Spleen (tissue), 11 donors: ENCODE data around the gene KANK2. TPM values are rescaled to one million over a fixed set of nuclear protein-coding genes. Genes with fewer than 3 reads are reported as not detected.

Experiments used
- DNase-seq: peaks from one replicate; pipeline ENCODE4 v3.0.0-alpha.2; 2020
- H3K27ac ChIP-seq, 8 donors: fragments of 200-600 bp; sonication (generic) in 7 of 8; 1 replicate in 4 of 8; 2 replicates in 4 of 8; pipeline versions ENCODE4 v1.5.0 to v1.8.0; 2016 to 2021; ENCODE audit warnings: inconsistent platforms in 4 of 8, mild to moderate bottlenecking in 4 of 8, moderate library complexity in 1 of 8
- H3K27me3 ChIP-seq, 7 donors: fragments of 200-600 bp; sonication (generic) in 6 of 7; replicated peaks in 1 of 7; 1 replicate in 4 of 7; 2 replicates in 3 of 7; pipeline versions ENCODE4 v1.5.0 to v1.8.0; 2016 to 2021; ENCODE audit warnings: inconsistent platforms in 3 of 7, mild to moderate bottlenecking in 1 of 7
- H3K36me3 ChIP-seq, 6 donors: fragments of 200-600 bp; sonication (generic) in 5 of 6; 1 replicate in 4 of 6; 2 replicates in 2 of 6; pipeline versions ENCODE4 v1.5.0 to v1.8.0; 2016 to 2021; ENCODE audit warnings: inconsistent platforms in 2 of 6
- H3K4me1 ChIP-seq, 6 donors: fragments of 200-600 bp; sonication (generic) in 5 of 6; 1 replicate in 3 of 6; 2 replicates in 3 of 6; pipeline versions ENCODE4 v1.5.0 to v1.8.0; 2016 to 2021; ENCODE audit warnings: inconsistent platforms in 3 of 6
- H3K4me3 ChIP-seq, 8 donors: fragments of 200-600 bp; sonication (generic) in 7 of 8; 1 replicate in 4 of 8; 2 replicates in 4 of 8; pipeline versions ENCODE4 v1.5.0 to v1.8.0; 2016 to 2021; ENCODE audit warnings: inconsistent platforms in 4 of 8, mild to moderate bottlenecking in 4 of 8, moderate library complexity in 2 of 8
- H3K9me3 ChIP-seq, 8 donors: fragments of 200-600 bp; sonication (generic) in 7 of 8; 1 replicate in 4 of 8; 2 replicates in 4 of 8; pipeline versions ENCODE4 v1.5.0 to v1.8.0; 2016 to 2021; ENCODE audit warnings: inconsistent platforms in 4 of 8
- POLR2A ChIP-seq, 3 donors: fragments of 450-650 bp; IDR thresholded peaks; one replicate each; pipeline ENCODE4 v1.5.1; 2017; ENCODE audit warnings: antibody characterized with exemption in 3 of 3, mild to moderate bottlenecking in 1 of 3
- POLR2AphosphoS5 ChIP-seq, 3 donors: sonication (generic); formaldehyde crosslinking; IDR thresholded peaks; one replicate each; pipeline ENCODE4 v1.5.1; 2017; ENCODE audit warnings: antibody characterized with exemption in 3 of 3
- WGBS, 5 donors: extraction: QIAGEN DNeasy Blood & Tissue Kit in 3 of 5; methylation state at CpG; one replicate each; pipeline versions ENCODE4 v1.1.5 to v1.1.7; 2013 to 2018; 5-methylcytosine and 5-hydroxymethylcytosine counted together
- intact Hi-C: fragments of 100-400 bp; cut with DNase I; formaldehyde crosslinking; loops from one replicate; pipeline ENCODE4 v1.15.0; 2023; ENCODE audit warnings: low total_unique reads
- polyA plus RNA-seq, 3 donors: library from polyadenylated mRNA; stranded (reverse); fragments of 200-250 nt; gene quantifications; one replicate each; pipeline ENCODE4 v1.2.1, GENCODE V29; 2013
- total RNA-seq, 7 donors: library from RNA; depleted of rRNA in 3 of 7; stranded (reverse); fragments of >200 nt in 3 of 7; fragmentation: NEBNext Ultra II Directional in 4 of 7; extraction: Animal tissue kit (Norgen Biotek cat#: 25700) in 4 of 7; gene quantifications; one replicate each; pipeline versions ENCODE4 v1.1.0 to v1.2.1, GENCODE V29; 2016 to 2021
- TF ChIP-seq, protein P1 (sequence below), 11 experiments: fragments of 200-600 bp in 7 of 11; fragments of 450-650 bp in 4 of 11; sonication (generic) in 4 of 11; IDR thresholded peaks in 8 of 11; conservative IDR thresholded peaks in 3 of 11; 1 replicate in 7 of 11; 2 replicates in 4 of 11; pipeline versions ENCODE4 v1.4.0 to v1.8.0; 2016 to 2021; ENCODE audit warnings: antibody characterized with exemption in 11 of 11, inconsistent platforms in 4 of 11, mild to moderate bottlenecking in 1 of 11
- donor health status: healthy with polysubstance abuse.
- donor health status: DM: no; HTN: no; CAD: no; lungs with moderate emphysema.
- donor health status: DM: no; HTN: no; CAD: no.
- donor health status: Bipolar disorder and iron deficiency.
- donor health status: healthy.
- donor health status: DM: no; HTN: no; CAD: no.
- donor health status: DM: yes; HTN: yes; CAD: no.

Gene KANK2
- total and polyA plus RNA-seq, 10 donors, result 16.3 to 144 (median 84.5) TPM

DNA sequence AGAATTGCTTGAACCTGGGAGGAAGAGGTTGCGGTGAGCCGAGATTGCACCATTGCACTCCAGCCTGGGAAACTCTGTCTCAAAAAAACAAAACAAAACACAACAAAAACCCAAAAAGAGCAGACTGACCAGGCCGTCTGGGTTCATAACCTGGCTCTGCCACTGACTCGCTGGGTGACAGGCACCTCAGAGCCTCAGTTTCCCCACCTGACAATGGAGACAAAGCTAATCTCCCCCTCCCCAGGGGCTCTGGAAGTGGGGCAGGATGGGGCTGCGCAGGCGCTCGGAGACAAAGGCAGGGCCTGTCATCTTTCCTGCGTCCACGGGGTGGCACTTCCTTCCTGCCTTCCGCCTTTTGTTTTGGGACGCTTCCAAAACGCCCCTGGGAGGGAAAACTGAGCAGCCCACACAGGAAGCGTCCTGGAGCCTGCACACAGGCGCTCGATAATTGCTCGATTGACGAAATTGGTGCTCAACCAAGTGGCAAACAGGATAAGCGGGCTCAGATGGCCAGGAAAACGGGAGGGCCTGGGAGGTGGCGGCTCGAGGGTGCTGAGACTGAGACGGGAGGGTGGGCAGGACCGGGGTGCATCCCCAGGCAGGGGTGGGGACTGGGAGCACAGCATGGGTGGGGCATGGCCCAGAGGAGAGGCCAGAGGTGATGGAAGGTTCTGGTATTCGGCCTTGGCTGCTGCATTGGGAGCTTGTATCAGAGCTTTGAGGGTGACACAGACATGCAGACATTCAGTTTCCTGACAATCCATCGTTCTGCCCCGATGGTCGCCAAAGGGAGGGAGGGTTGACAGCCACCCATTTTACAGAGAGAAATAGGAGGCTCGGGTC is 59.6 kb downstream of the KANK2 start:
- peaks cover 0 to 45% (median 0%) of the 10 kb centered on the region in 7 donors for H3K27me3 ChIP-seq
- 6 to 12% (median 10%) methylated on average over 22 to 28 of the region's 28 CpGs for WGBS, 5 donors
- TF ChIP-seq POLR2AphosphoS5 (IDR thresholded peaks at IDR 0.05), result peak; percentile 67 to 81 (median 75)
- TF ChIP-seq, protein P1, sequence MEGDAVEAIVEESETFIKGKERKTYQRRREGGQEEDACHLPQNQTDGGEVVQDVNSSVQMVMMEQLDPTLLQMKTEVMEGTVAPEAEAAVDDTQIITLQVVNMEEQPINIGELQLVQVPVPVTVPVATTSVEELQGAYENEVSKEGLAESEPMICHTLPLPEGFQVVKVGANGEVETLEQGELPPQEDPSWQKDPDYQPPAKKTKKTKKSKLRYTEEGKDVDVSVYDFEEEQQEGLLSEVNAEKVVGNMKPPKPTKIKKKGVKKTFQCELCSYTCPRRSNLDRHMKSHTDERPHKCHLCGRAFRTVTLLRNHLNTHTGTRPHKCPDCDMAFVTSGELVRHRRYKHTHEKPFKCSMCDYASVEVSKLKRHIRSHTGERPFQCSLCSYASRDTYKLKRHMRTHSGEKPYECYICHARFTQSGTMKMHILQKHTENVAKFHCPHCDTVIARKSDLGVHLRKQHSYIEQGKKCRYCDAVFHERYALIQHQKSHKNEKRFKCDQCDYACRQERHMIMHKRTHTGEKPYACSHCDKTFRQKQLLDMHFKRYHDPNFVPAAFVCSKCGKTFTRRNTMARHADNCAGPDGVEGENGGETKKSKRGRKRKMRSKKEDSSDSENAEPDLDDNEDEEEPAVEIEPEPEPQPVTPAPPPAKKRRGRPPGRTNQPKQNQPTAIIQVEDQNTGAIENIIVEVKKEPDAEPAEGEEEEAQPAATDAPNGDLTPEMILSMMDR (IDR thresholded peaks at IDR 0.05 in 8 of 11, conservative IDR thresholded peaks at IDR 0.05 in 3 of 11), result peak; percentile 41 to 83 (median 69)
- TF ChIP-seq POLR2A (IDR thresholded peaks at IDR 0.05), result no peak
- H3K36me3 ChIP-seq, result peaks cover 0 to 20% (median 2%) of the 10 kb centered on the region in 6 donors
- DNase-seq, result peak; percentile 84
- H3K4me3 ChIP-seq, result peak overlapping the region in 4 of 8 donors; percentile 24 to 60 (median 26)
- H3K27ac ChIP-seq, result peak overlapping the region; percentile 45 to 95 (median 77)
- H3K4me1 ChIP-seq, result peaks cover 20 to 63% (median 44%) of the 10 kb centered on the region in 6 donors
- no peaks in the 10 kb centered on the region for H3K9me3 ChIP-seq
- intact Hi-C loops, result loop anchor here (5.0 kb wide), 1 partner anchor 70 kb away; no protein-coding TSS in a partner anchor

DNA sequence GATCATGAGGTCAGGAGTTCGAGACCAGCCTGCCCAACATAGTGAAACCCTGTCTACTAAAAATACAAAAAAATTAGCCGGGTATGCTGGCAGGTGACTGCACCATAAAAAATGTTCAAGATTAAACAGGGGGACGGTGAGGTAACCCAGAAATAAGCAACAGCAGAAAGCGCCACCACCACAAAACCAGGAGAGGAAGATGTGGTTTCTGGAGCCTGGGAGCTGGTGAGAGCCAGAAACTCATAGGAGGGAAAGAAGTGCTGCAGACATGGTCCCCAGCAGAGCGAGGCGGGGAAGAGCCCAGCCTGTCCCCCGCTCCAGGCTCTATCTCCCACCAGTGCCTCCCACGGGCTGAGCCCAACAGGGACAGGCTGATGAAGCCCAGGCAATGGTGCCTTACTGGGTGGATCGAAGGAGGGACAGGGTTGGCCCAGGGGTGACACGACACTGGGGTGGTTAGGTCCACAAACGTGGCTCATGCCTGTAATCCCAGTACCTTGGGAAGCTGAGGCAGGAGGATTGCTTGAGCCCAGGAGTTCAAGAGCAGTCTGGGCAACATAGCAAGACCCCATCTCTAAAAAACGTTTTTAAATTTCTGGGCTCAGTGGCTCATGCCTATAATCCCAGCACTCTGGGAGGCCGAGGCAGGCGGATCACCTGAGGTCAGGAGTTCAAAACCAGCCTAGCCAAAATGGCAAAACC is 60.8 kb downstream of the KANK2 start:
- TF ChIP-seq, protein P1 (IDR thresholded peaks at IDR 0.05 in 8 of 11, conservative IDR thresholded peaks at IDR 0.05 in 3 of 11), result no peak
- TF ChIP-seq POLR2AphosphoS5 (IDR thresholded peaks at IDR 0.05) (peak in 1 of 3 donors; percentile 23), POLR2A (IDR thresholded peaks at IDR 0.05) (no peak)
- Histone ChIP-seq H3K4me3 (no peak overlapping the region), H3K27ac (peak overlapping the region in 6 of 8 donors; percentile 45 to 95 (median 78)), H3K27me3 (peaks cover 0 to 33% (median 0%) of the 10 kb centered on the region in 7 donors), H3K4me1 (peaks cover 13 to 51% (median 34%) of the 10 kb centered on the region in 6 donors), H3K36me3 (peaks cover 0 to 32% (median 9%) of the 10 kb centered on the region in 6 donors), H3K9me3 (no peaks in the 10 kb centered on the region)
- intact Hi-C loops, result loop anchor here (5.0 kb wide), 1 partner anchor 71 kb away; no protein-coding TSS in a partner anchor
- DNase-seq, result no peak
- 63 to 75% (median 69%) methylated on average over 14 of the region's 14 CpGs for WGBS, 5 donors

DNA sequence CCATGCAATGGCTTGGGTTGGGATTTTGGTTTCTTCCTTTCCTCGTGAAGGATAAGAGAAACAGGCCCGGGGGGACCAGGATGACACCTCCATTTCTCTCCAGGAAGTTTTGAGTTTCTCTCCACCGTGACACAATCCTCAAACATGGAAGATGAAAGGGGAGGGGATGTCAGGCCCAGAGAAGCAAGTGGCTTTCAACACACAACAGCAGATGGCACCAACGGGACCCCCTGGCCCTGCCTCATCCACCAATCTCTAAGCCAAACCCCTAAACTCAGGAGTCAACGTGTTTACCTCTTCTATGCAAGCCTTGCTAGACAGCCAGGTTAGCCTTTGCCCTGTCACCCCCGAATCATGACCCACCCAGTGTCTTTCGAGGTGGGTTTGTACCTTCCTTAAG is 65.9 kb downstream of the KANK2 start:
- 70 to 83% (median 81%) methylated on average over 7 of the region's 7 CpGs for WGBS, 5 donors
- no peak for DNase-seq
- intact Hi-C loops, result loop anchor here (5.0 kb wide), 1 partner anchor 94 kb away; no protein-coding TSS in a partner anchor
- Histone ChIP-seq H3K27ac (peak overlapping the region in 7 of 8 donors; percentile 4 to 75 (median 44)), H3K4me3 (no peak overlapping the region), H3K9me3 (no peaks in the 10 kb centered on the region), H3K36me3 (peaks cover 0 to 83% (median 49%) of the 10 kb centered on the region in 6 donors), H3K4me1 (peaks cover 6 to 18% (median 12%) of the 10 kb centered on the region in 6 donors), H3K27me3 (peaks cover 0 to 2% (median 0%) of the 10 kb centered on the region in 7 donors)
- TF ChIP-seq POLR2AphosphoS5 (IDR thresholded peaks at IDR 0.05), result no peak
- TF ChIP-seq, protein P1 (IDR thresholded peaks at IDR 0.05 in 8 of 11, conservative IDR thresholded peaks at IDR 0.05 in 3 of 11), result no peak
- no peak for TF ChIP-seq POLR2A (IDR thresholded peaks at IDR 0.05)
